ENCODE results near the gene CYP2W1.
"Not testable (repeated sequence)": the region's sequence is repeated elsewhere in the genome, so short reads cannot be mapped to it uniquely, and the experiment has no call there.

Gene CYP2W1

GRCh38 chr7:997404-998395 lies 14.7 kb downstream of the CYP2W1 start:
- no peak for DNase-seq

GRCh38 chr7:999149-999879 lies 16.3 kb downstream of the CYP2W1 start:
- no peak for DNase-seq

GRCh38 chr7:999941-1000935 lies 17.3 kb downstream of the CYP2W1 start:
- DNase-seq = no peak

- DNase-seq = not testable (repeated sequence)
Measured at GRCh38 chr7:1001069-1001770, 18.2 kb downstream of the CYP2W1 start.

GRCh38 chr7:1002026-1002425 lies 19.0 kb downstream of the CYP2W1 start:
- DNase-seq = not testable (repeated sequence)

- not testable (repeated sequence) for DNase-seq
Measured at GRCh38 chr7:1002445-1002844, 19.5 kb downstream of the CYP2W1 start.

- no peak for DNase-seq
Measured at GRCh38 chr7:1004018-1004852, 21.3 kb downstream of the CYP2W1 start.

GRCh38 chr7:1005303-1005702 lies 22.3 kb downstream of the CYP2W1 start:
- no peak for DNase-seq

- DNase-seq = no peak
Measured at GRCh38 chr7:1007901-1008300, 24.9 kb downstream of the CYP2W1 start.

- no peak for DNase-seq
Measured at GRCh38 chr7:1008733-1009363, 25.9 kb downstream of the CYP2W1 start.

GRCh38 chr7:1009747-1010146 lies 26.8 kb downstream of the CYP2W1 start:
- no peak for DNase-seq

- DNase-seq = no peak
Measured at GRCh38 chr7:1010226-1010625, 27.2 kb downstream of the CYP2W1 start.

GRCh38 chr7:1011297-1012003 lies 28.5 kb downstream of the CYP2W1 start:
- DNase-seq = no peak

- DNase-seq = no peak
Measured at GRCh38 chr7:1012004-1012715, 29.2 kb downstream of the CYP2W1 start.

GRCh38 chr7:1012716-1013095 lies 29.7 kb downstream of the CYP2W1 start:
- no peak for DNase-seq

GRCh38 chr7:1013581-1013980 lies 30.6 kb downstream of the CYP2W1 start:
- no peak for DNase-seq

- DNase-seq = no peak
Measured at GRCh38 chr7:1014681-1015080, 31.7 kb downstream of the CYP2W1 start.

GRCh38 chr7:1015196-1016121 lies 32.5 kb downstream of the CYP2W1 start:
- no peak for DNase-seq

All from NCI-H1105 (cell line).